RWPE2 (cell line): Measurements from ENCODE around the gene ADSS1.

Source experiments
- ATAC-seq: fragments of 200-7000 bp; cut with Tn5 transposase; 3 replicates; pipeline ENCODE4 v1.9.1; 2021; ENCODE audit warnings: low read depth
- DNase-seq: peaks from one replicate; pipeline ENCODE4 v3.0.0-alpha.2; 2020; ENCODE audit warnings: low spot score
- H3K27ac ChIP-seq: fragments of 450-650 bp; 2 replicates; pipeline ENCODE4 v1.5.1; 2017; ENCODE audit warnings: mild to moderate bottlenecking; ENCODE audit not compliant: poor library complexity, severe bottlenecking
- H3K27me3 ChIP-seq: fragments of 250-450 bp; sonication (Bioruptor Pico); 2 replicates; pipeline ENCODE4 v1.5.1; 2021; ENCODE audit warnings: mild to moderate bottlenecking, moderate library complexity; ENCODE audit not compliant: insufficient read depth, poor library complexity, severe bottlenecking
- H3K36me3 ChIP-seq: fragments of 250-450 bp; sonication (Bioruptor Pico); 2 replicates; pipeline ENCODE4 v1.5.1; 2020; ENCODE audit warnings: low read depth, mild to moderate bottlenecking, moderate library complexity
- H3K4me1 ChIP-seq: fragments of 250-450 bp; sonication (Bioruptor Pico); 2 replicates; pipeline ENCODE4 v1.5.1; 2021; ENCODE audit warnings: mild to moderate bottlenecking, moderate library complexity; ENCODE audit not compliant: insufficient read depth, poor library complexity, severe bottlenecking
- H3K4me3 ChIP-seq: fragments of 250-450 bp; sonication (Bioruptor Pico); 2 replicates; pipeline ENCODE4 v1.5.1; 2021; ENCODE audit warnings: mild to moderate bottlenecking, moderate library complexity; ENCODE audit not compliant: severe bottlenecking
- H3K9me3 ChIP-seq: fragments of 250-450 bp; sonication (Bioruptor Pico); 2 replicates; pipeline ENCODE4 v1.5.1; 2021; ENCODE audit warnings: mild to moderate bottlenecking, moderate library complexity; ENCODE audit not compliant: severe bottlenecking
- TF ChIP-seq, protein P1 (sequence below): fragments of 450-650 bp; IDR thresholded peaks from one replicate; pipeline ENCODE4 v1.5.1; 2017; ENCODE audit warnings: mild to moderate bottlenecking, moderate library complexity; ENCODE audit not compliant: poor library complexity, severe bottlenecking

Gene ADSS1

DNA sequence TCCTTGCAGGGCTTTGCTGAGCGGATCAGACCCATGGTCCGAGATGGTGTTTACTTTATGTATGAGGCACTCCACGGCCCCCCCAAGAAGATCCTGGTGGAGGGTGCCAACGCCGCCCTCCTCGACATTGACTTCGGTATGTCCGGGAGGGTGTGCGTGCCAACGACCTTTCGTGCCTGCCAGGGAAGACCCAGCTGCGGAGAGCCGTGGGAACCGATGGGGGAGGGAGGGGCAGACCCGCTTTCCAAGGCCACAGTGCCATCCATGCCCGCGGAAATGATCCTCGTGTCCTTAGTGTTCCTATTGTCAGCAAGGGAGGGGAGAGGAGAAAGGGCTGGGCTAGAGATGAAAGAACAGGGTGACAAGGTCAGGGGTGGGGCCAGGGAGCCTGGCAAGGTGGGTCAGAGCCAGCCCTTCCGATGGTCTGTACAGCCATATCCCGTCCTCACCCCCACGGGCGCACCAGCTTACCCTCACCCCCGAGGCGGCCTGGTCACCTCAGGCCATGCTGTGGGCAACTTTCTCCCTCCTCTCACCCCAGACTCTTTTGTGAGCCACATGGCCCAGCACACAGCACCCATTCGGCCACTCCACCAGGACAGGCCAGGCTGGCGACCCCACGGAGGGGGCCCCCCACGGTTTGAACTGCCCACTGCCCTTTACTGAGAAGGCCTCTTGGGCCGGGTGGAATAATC is 17.2 kb downstream of the ADSS1 start:
- Histone ChIP-seq H3K9me3 (no peaks in the 10 kb centered on the region), H3K4me3 (no peak overlapping the region), H3K27ac (no peak overlapping the region), H3K36me3 (peaks cover 23% of the 10 kb centered on the region), H3K27me3 (no peaks in the 10 kb centered on the region), H3K4me1 (peaks cover 4% of the 10 kb centered on the region)
- TF ChIP-seq, protein P1, sequence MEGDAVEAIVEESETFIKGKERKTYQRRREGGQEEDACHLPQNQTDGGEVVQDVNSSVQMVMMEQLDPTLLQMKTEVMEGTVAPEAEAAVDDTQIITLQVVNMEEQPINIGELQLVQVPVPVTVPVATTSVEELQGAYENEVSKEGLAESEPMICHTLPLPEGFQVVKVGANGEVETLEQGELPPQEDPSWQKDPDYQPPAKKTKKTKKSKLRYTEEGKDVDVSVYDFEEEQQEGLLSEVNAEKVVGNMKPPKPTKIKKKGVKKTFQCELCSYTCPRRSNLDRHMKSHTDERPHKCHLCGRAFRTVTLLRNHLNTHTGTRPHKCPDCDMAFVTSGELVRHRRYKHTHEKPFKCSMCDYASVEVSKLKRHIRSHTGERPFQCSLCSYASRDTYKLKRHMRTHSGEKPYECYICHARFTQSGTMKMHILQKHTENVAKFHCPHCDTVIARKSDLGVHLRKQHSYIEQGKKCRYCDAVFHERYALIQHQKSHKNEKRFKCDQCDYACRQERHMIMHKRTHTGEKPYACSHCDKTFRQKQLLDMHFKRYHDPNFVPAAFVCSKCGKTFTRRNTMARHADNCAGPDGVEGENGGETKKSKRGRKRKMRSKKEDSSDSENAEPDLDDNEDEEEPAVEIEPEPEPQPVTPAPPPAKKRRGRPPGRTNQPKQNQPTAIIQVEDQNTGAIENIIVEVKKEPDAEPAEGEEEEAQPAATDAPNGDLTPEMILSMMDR: no peak
- DNase-seq (no peak), ATAC-seq (no peak)

DNA sequence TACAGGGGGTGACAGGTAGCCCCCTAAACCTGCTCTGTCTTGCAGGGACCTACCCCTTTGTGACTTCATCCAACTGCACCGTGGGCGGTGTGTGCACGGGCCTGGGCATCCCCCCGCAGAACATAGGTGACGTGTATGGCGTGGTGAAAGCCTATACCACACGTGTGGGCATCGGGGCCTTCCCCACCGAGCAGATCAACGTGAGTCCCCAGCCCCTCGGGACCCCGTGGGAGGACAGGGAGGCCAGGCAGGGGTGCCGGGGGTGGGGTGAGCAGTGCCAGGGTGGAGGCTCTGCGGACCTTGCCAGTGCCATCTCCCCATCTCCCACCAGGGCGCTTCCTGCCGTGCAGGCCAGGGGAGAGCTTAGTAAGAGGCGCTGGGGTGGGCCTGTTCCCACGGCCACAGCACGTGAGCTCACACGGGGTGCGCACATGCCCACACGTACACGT is 17.8 kb downstream of the ADSS1 start:
- ATAC-seq (no peak), DNase-seq (no peak)
- Histone ChIP-seq H3K9me3 (no peaks in the 10 kb centered on the region), H3K27ac (no peak overlapping the region), H3K36me3 (peaks cover 23% of the 10 kb centered on the region), H3K27me3 (no peaks in the 10 kb centered on the region), H3K4me3 (no peak overlapping the region), H3K4me1 (peaks cover 5% of the 10 kb centered on the region)
- TF ChIP-seq, protein P1: no peak

DNA sequence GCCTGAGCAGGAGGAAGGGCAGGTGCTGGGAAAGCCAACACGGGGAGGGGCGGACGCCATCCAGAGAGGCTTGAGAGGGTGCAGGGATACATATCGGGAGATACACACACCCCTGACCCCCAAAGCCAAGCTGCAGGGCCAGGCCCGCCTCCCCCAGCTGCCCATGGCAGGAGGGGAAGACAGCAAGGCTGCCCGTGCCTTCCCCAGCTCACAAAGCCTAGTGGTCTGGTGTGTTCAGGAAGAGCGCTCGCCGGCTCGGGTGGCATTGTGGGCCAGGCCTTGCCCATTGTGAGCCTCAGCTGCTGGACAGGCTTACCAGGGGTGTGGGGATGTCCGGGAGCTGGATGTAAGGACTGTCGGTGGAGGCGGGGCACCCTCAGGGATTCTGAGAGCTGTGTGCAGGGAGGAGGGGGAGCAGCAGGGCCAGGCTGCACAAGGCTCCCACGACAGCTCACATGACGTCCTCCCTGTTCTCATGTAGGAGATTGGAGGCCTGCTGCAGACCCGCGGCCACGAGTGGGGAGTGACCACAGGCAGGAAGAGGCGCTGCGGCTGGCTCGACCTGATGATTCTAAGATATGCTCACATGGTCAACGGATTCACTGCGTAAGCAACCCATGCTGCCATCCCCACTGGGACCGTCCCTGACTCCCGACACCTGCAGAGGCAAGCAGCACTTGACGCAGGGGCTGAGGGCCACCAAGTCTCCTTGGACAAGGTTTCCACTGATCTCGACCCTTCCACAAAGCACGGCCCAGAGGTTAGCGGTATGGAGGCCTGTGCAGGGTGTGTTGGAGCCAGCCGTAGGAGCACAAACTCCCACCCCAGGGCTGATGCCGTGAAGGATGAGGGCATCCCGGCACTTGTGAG is 18.8 kb downstream of the ADSS1 start:
- H3K36me3 ChIP-seq: peaks cover 14% of the 10 kb centered on the region; the same call in 1 of the 2 replicates
- peak overlapping the region; percentile 24 for H3K27ac ChIP-seq
- H3K27me3 ChIP-seq: no peaks in the 10 kb centered on the region
- H3K4me3 ChIP-seq: no peak overlapping the region
- DNase-seq: no peak
- H3K4me1 ChIP-seq: peaks cover 13% of the 10 kb centered on the region
- H3K9me3 ChIP-seq: no peaks in the 10 kb centered on the region
- ATAC-seq: no peak
- TF ChIP-seq, protein P1: no peak

DNA sequence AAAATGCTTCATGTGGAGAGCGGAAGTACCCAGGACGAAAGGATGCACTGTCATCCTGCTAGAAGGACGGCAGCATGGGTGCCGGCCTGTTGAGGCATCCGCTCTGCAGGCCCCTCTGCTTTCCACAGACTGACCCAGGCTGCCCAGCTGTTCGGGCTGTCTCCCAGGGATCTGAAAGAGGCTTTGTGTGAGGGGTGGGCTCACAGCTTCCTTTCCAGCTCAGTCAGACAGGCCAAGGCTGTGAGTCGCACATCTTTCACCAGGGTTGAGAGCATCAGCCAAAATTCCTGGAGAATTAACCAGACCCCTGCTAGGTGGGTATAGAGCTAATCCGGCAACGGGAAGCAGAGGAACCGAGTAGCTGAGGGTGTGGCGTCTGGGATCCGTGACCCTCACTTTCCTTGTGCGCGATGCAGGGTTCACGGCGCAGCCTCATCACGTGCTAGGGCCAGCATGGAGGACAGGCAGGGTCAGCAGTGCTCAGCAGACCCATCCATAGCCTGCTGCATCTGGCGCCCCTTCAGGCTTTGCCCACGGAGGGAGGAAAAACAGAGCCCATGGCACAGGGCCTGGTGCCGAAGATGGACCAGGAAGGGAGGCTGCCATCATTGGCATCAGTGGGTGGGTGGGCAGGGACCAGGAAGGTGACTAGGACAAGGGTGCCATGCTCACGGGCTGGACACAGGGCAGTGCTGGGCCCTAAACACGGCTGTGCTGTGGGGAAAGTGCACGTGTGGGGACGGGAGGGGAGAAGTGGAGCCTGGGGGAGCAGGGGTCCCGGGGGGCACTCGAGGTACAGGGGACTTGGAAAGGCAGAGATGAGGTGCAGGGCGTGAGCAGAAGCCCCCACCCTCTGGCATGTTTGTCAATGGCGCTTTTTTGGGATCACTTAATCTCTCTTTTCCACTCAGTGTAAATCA is 19.7 kb downstream of the ADSS1 start:
- DNase-seq (no peak), ATAC-seq (peak; percentile 34)
- H3K4me3 ChIP-seq: no peak overlapping the region
- H3K4me1 ChIP-seq: peaks cover 16% of the 10 kb centered on the region
- peaks cover 14% of the 10 kb centered on the region; the same call in 1 of the 2 replicates for H3K36me3 ChIP-seq
- peak overlapping the region; percentile 24 for H3K27ac ChIP-seq
- no peaks in the 10 kb centered on the region for H3K27me3 ChIP-seq
- no peaks in the 10 kb centered on the region for H3K9me3 ChIP-seq
- TF ChIP-seq, protein P1: no peak
